Measurements from ENCODE around the gene NCAN. TPM values are rescaled to one million over a fixed set of nuclear protein-coding genes. Genes with fewer than 3 reads are reported as not detected.

Gene NCAN
- total and polyA plus RNA-seq, 2 of the 8 experiments (the other 6 are each of a cell fraction or from before 2014, with no cell fraction given), result 2.7 TPM

GRCh38 chr19:19300613-19301012 is 88.9 kb downstream of the NCAN start:
- no peak overlapping the region for H3K4me3 ChIP-seq (ENCODE audit: extremely low read depth in 1 of 4, insufficient read depth in 2 of 4, low read depth in 3 of 4, low read length in 4 of 4)
- no peak for TF ChIP-seq POU5F1 (IDR thresholded peaks at IDR 0.05; ENCODE audit: low read depth, low read length)
- no peak for TF ChIP-seq SAP30 (IDR thresholded peaks at IDR 0.05; ENCODE audit: insufficient read depth, insufficient replicate concordance, low read length)
- TF ChIP-seq JUN (IDR thresholded peaks at IDR 0.05; ENCODE audit: low read depth, low read length), result no peak
- no peak for TF ChIP-seq SIN3A (conservative IDR thresholded peaks at IDR 0.05 in 1 of 2, IDR thresholded peaks at IDR 0.05 in 1 of 2; ENCODE audit: low read depth in 1 of 2, low read length in 2 of 2)
- TF ChIP-seq CBX8 (IDR thresholded peaks at IDR 0.05; ENCODE audit: borderline replicate concordance, low read depth, low read length), result no peak
- no peak for TF ChIP-seq KDM5A (IDR thresholded peaks at IDR 0.05; ENCODE audit: low read length)
- no peak for TF ChIP-seq SUZ12 (IDR thresholded peaks at IDR 0.05; ENCODE audit: low read length)
- TF ChIP-seq NRF1 (IDR thresholded peaks at IDR 0.05; ENCODE audit: low read depth, low read length), result no peak
- no peak for TF ChIP-seq SP1 (IDR thresholded peaks at IDR 0.05; ENCODE audit: low read depth, low read length)
- no peak for TF ChIP-seq SIRT6 (IDR thresholded peaks at IDR 0.05; ENCODE audit: low read length)
- no peak overlapping the region for H2AFZ ChIP-seq (ENCODE audit: low read length)
- H4K20me1 ChIP-seq (replicated peaks in 1 of 2; ENCODE audit: control insufficient read depth in 1 of 2, insufficient read depth in 2 of 2, low read length in 2 of 2), result peaks cover 0 to 18% of the 10 kb centered on the region in 2 experiments
- H3K4me1 ChIP-seq (replicated peaks in 1 of 4; ENCODE audit: control insufficient read depth in 3 of 4, insufficient read depth in 4 of 4, low read length in 3 of 4), result no peaks in the 10 kb centered on the region
- H3K23ac ChIP-seq (ENCODE audit: insufficient read length), result no peak overlapping the region
- 91% methylated on average over 12 of the region's 12 CpGs; no CpG with 5 or more reads in 1 of the 2 experiments for WGBS, 2 experiments (ENCODE audit: extremely low coverage in 1 of 2, insufficient coverage in 1 of 2, insufficient read length in 1 of 2, insufficient replicate concordance in 2 of 2, low coverage in 1 of 2, low lambda C conversion rate in 2 of 2, missing lambda C conversion rate in 1 of 2)
- no peak overlapping the region for H2BK120ac ChIP-seq (replicated peaks; ENCODE audit: low read depth, low read length)
- H3K18ac ChIP-seq (ENCODE audit: extremely low read depth, low read length), result no peak overlapping the region
- H3K9me3 ChIP-seq (ENCODE audit: insufficient read depth in 2 of 2, low read depth in 1 of 2, low read length in 1 of 2), result no peaks in the 10 kb centered on the region
- POLR2A ChIA-PET (ENCODE audit: partially characterized antibody), result interaction anchor here (4.0 kb wide), 1 partner anchor 8 kb away, joined by 14 read pairs; no protein-coding TSS in a partner anchor
- no peak overlapping the region for H3K56ac ChIP-seq (replicated peaks; ENCODE audit: insufficient read length, low read depth, low read length)
- H2BK5ac ChIP-seq (ENCODE audit: low read depth, low read length), result no peak overlapping the region
- H3K27me3 ChIP-seq (replicated peaks in 1 of 4; ENCODE audit: control insufficient read depth in 3 of 4, extremely low read depth in 1 of 4, insufficient read depth in 3 of 4, low read length in 3 of 4), result no peaks in the 10 kb centered on the region
- CTCF ChIA-PET (ENCODE audit: partially characterized antibody), result interaction anchor here (2.0 kb wide), 1 partner anchor 15 kb away, joined by 8 read pairs; no protein-coding TSS in a partner anchor
- no peak overlapping the region for H4K91ac ChIP-seq (replicated peaks; ENCODE audit: insufficient read length, low read length)
- no peak overlapping the region for H3K14ac ChIP-seq (ENCODE audit: insufficient read length)
- FAIRE-seq (no peak), DNase-seq (ENCODE audit: low read depth in 1 of 2, low spot score in 2 of 2) (no peak)
- H2BK15ac ChIP-seq (ENCODE audit: low read length), result no peak overlapping the region
- H4K8ac ChIP-seq (ENCODE audit: extremely low read depth, insufficient read depth, low read length), result no peak overlapping the region; the same call in 1 of the 2 replicates
- H3K79me1 ChIP-seq (ENCODE audit: low read depth, low read length), result no peaks in the 10 kb centered on the region
- no peak overlapping the region for H2BK12ac ChIP-seq (ENCODE audit: low read depth, low read length)
- no peak overlapping the region for H2AK5ac ChIP-seq (ENCODE audit: low read depth, low read length)
- H3K27ac ChIP-seq (ENCODE audit: low read depth, low read length), result no peak overlapping the region
- H3K36me3 ChIP-seq (ENCODE audit: control insufficient read depth in 2 of 4, insufficient read depth in 4 of 4, low read length in 3 of 4), result peaks cover 11 to 37% (median 31%) of the 10 kb centered on the region in 4 experiments
- H3K9ac ChIP-seq (replicated peaks in 1 of 4; ENCODE audit: extremely low read depth in 1 of 4, low read depth in 3 of 4, low read length in 3 of 4), result no peak overlapping the region
- no peaks in the 10 kb centered on the region for H3K23me2 ChIP-seq (ENCODE audit: low read depth, low read length)
- no peak overlapping the region for H3K4me2 ChIP-seq (ENCODE audit: insufficient read depth in 1 of 2, low read depth in 2 of 2, low read length in 2 of 2)
- H2BK20ac ChIP-seq (ENCODE audit: low read length), result no peak overlapping the region
- H4K5ac ChIP-seq (ENCODE audit: insufficient read length, low read depth, low read length), result no peak overlapping the region
- H3K4ac ChIP-seq (replicated peaks; ENCODE audit: insufficient read length, low read depth, low read length), result no peak overlapping the region
- H3K79me2 ChIP-seq (ENCODE audit: control insufficient read depth in 1 of 2, insufficient read depth in 2 of 2, low read length in 2 of 2), result no peaks in the 10 kb centered on the region
